ENCODE measurements around the gene NFIX. TPM values are rescaled to one million over a fixed set of nuclear protein-coding genes. Genes with fewer than 3 reads are reported as not detected.

The NFIX gene
- total RNA-seq, 2 donors from 2014 or later = 16.9 to 26.7 TPM

DNA sequence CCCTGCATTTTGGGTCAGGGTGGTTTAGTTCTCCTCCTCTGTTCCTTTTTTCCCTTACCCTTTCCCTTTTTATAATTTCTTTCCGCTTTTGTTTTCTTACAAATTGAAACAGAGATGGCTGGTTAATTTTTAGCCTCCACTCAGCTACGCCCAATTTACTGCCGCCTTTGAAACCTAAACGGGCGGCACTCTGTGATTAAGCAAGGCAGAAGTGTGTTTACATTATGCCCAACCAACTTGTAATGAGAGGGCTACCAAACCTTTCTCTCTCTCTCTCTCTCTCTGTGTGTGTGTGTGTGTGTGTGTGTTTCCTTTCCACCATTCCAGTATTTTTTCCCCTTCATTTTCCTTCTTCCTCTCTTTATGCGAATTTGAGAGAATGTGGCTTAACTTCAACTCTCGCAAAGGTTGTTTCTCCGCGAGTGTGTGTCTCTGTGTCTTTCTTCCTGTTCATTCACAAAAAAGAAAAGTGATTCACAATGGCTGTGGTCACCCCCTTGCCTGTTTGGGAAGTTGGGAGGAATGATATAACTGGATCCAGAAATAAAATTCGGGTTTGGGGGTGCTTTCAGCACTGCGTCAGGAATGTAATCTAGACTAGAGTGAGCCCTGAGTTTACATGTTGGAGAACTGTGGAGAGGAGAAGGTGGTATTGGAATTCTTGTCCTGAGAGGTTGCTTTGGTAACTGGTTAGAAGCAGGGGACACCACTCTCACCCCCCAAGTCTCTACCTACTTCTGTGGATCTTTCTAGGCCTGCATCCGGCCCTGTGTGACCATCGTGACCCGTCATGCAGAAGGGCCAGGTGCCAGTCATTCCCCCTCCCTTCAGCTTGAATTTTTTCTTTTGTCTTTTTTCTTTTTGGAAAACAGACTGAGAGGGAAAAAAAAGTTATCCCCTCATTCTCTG is 31.4 kb downstream of the NFIX start:
- 24 to 29% methylated on average over 14 of the region's 14 CpGs for WGBS, 2 donors
- ATAC-seq (peak; percentile 85), DNase-seq (peak; percentile 63 to 80 (median 71))
- H3K9me3 ChIP-seq = no peaks in the 10 kb centered on the region
- peak overlapping the region; percentile 64 to 84 (median 76) for H3K27ac ChIP-seq
- peaks cover 58% of the 10 kb centered on the region for H3K4me1 ChIP-seq
- no peaks in the 10 kb centered on the region for H3K27me3 ChIP-seq
- intact Hi-C loops (cut with DNase I) = no loop called here
- H3K4me3 ChIP-seq = no peak overlapping the region
- H3K36me3 ChIP-seq (replicated peaks in 1 of 2; ENCODE audit: insufficient read depth in 1 of 2, low read depth in 2 of 2) = no peaks in the 10 kb centered on the region
- TF ChIP-seq POLR2A (IDR thresholded peaks at IDR 0.05) (peak in 1 of 3 donors; percentile 17), CTCF (IDR thresholded peaks at IDR 0.05) (peak in 2 of 7 experiments; percentile 21 to 24)

DNA sequence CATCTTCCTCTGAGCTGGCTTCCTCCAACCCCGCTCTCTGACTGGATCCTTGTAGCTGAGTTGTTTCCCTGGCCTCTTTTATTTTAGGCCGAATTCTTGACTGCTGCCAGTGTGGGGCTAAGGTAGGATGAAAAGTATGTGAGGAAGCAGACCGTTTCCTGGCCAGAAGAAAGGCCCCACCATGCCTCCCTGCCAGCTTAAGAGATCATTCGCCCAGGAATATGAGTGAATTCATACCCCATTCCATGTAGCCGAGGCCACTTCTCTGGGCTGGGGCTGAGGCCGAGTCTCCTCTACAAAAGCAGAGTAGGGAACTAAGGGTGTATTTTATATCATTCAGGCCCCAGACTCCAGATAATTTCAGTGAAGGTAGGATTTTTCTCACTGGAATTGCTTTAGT is 32.3 kb downstream of the NFIX start:
- 87 to 88% methylated on average over 6 of the region's 6 CpGs for WGBS, 2 donors
- no peaks in the 10 kb centered on the region for H3K27me3 ChIP-seq
- intact Hi-C loops (cut with DNase I) = no loop called here
- ATAC-seq (no peak), DNase-seq (no peak)
- peak overlapping the region in 2 of 4 donors; percentile 64 to 79 for H3K27ac ChIP-seq
- H3K9me3 ChIP-seq = no peaks in the 10 kb centered on the region
- TF ChIP-seq POLR2A (IDR thresholded peaks at IDR 0.05) (no peak), CTCF (IDR thresholded peaks at IDR 0.05) (no peak)
- H3K36me3 ChIP-seq (replicated peaks in 1 of 2; ENCODE audit: insufficient read depth in 1 of 2, low read depth in 2 of 2) = no peaks in the 10 kb centered on the region
- H3K4me3 ChIP-seq = no peak overlapping the region
- H3K4me1 ChIP-seq = peaks cover 59% of the 10 kb centered on the region

- 88 to 93% methylated on average over 3 of the region's 3 CpGs for WGBS, 2 donors
- DNase-seq = no peak
- H3K9me3 ChIP-seq = no peaks in the 10 kb centered on the region
- ATAC-seq = no peak
- no peaks in the 10 kb centered on the region for H3K36me3 ChIP-seq (replicated peaks in 1 of 2; ENCODE audit: insufficient read depth in 1 of 2, low read depth in 2 of 2)
- no peak overlapping the region for H3K4me3 ChIP-seq
- H3K4me1 ChIP-seq = peaks cover 59% of the 10 kb centered on the region
- H3K27ac ChIP-seq = no peak overlapping the region
- no peaks in the 10 kb centered on the region for H3K27me3 ChIP-seq
- intact Hi-C loops (cut with DNase I) = no loop called here
- TF ChIP-seq CTCF (IDR thresholded peaks at IDR 0.05) (no peak), POLR2A (IDR thresholded peaks at IDR 0.05) (no peak)
These were observed 32.8 kb downstream of the NFIX start for GRCh38 chr19:13028027-13028426.

GRCh38 chr19:13029301-13029880 is 34.1 kb downstream of the NFIX start:
- ATAC-seq (no peak), DNase-seq (no peak)
- H3K4me1 ChIP-seq = peaks cover 67% of the 10 kb centered on the region
- no peak overlapping the region for H3K27ac ChIP-seq
- no peaks in the 10 kb centered on the region for H3K27me3 ChIP-seq
- 85 to 87% methylated on average over 7 to 9 of the region's 9 CpGs for WGBS, 2 donors
- no peak for TF ChIP-seq POLR2A (IDR thresholded peaks at IDR 0.05)
- TF ChIP-seq CTCF (IDR thresholded peaks at IDR 0.05) = no peak
- no peaks in the 10 kb centered on the region for H3K36me3 ChIP-seq (replicated peaks in 1 of 2; ENCODE audit: insufficient read depth in 1 of 2, low read depth in 2 of 2)
- no peaks in the 10 kb centered on the region for H3K9me3 ChIP-seq
- intact Hi-C loops (cut with DNase I) = no loop called here
- no peak overlapping the region for H3K4me3 ChIP-seq

All from body of pancreas (tissue), 4 donors.